OCI-LY7 (cell line): ENCODE results near the gene SELENOW. TPM values are rescaled to one million over a fixed set of nuclear protein-coding genes. Genes with fewer than 3 reads are reported as not detected.
A peak's percentile ranks its signal among the peaks of the same experiment; 100 is the strongest.

Experiments
- BruUV-seq: library from RNA; stranded (reverse); fragments of 400-500 nt; replicated peaks from 2 replicates; lab custom pipeline; 2021; lab: Mats Ljungman, UMichigan
- CTCF ChIA-PET: fragments of 300-600 bp; sonication (Branson Sonifier 250); formaldehyde crosslinking; loops from one replicate; lab custom pipeline; 2022; ENCODE audit warnings: antibody characterized with exemption; ENCODE audit not compliant: unreplicated experiment; lab: Charles Lee
- POLR2A ChIA-PET: fragments of 300-600 bp; sonication (Branson Sonifier 250); formaldehyde crosslinking; loops from one replicate; lab custom pipeline; 2022; ENCODE audit warnings: antibody characterized with exemption; lab: Charles Lee
- DNase-seq: peaks from one replicate; pipeline ENCODE4 v3.0.0-alpha.2; 2015; ENCODE audit warnings: low spot score
- H2AFZ ChIP-seq: fragments of 200-600 bp; sonication (generic), shearing (Covaris generic); 2 replicates; pipeline ENCODE4 v1.6.1; 2014; ENCODE audit warnings: mild to moderate bottlenecking, antibody characterized with exemption, low read length, moderate library complexity
- H3K27ac ChIP-seq: fragments of 200-600 bp; sonication (generic); 2 replicates; pipeline ENCODE4 v1.5.1; 2014; ENCODE audit warnings: mixed run types, low read depth, mild to moderate bottlenecking, moderate library complexity, low read length, inconsistent platforms; ENCODE audit not compliant: poor library complexity, severe bottlenecking
- H3K36me3 ChIP-seq: fragments of 200-600 bp; sonication (generic); 2 replicates; pipeline ENCODE4 v1.6.1; 2014; ENCODE audit warnings: mild to moderate bottlenecking, antibody characterized with exemption, low read length, moderate library complexity, mixed read lengths; ENCODE audit not compliant: insufficient read depth
- H3K4me1 ChIP-seq: fragments of 200-600 bp; sonication (generic); 2 replicates; pipeline ENCODE4 v1.5.1; 2014; ENCODE audit warnings: mild to moderate bottlenecking, low read length; ENCODE audit not compliant: insufficient read depth, poor library complexity, severe bottlenecking
- H3K4me2 ChIP-seq: fragments of 200-600 bp; sonication (generic); 2 replicates; pipeline ENCODE4 v1.6.1; 2014; ENCODE audit warnings: mild to moderate bottlenecking, low read length
- H3K4me3 ChIP-seq: fragments of 200-600 bp; sonication (generic); 2 replicates; pipeline ENCODE4 v1.5.1; 2014; ENCODE audit warnings: mild to moderate bottlenecking, low read depth, low read length; ENCODE audit not compliant: poor library complexity, severe bottlenecking
- H3K79me2 ChIP-seq: fragments of 200-600 bp; sonication (generic); 2 replicates; pipeline ENCODE4 v1.6.1; 2016; ENCODE audit warnings: low read depth, mild to moderate bottlenecking, low read length, moderate library complexity, mixed read lengths; ENCODE audit not compliant: insufficient read depth
- H3K9me2 ChIP-seq: fragments of 200-600 bp; sonication (generic); 2 replicates; pipeline ENCODE4 v1.6.1; 2016; ENCODE audit warnings: mild to moderate bottlenecking, low read length, mixed read lengths; ENCODE audit not compliant: insufficient read depth
- H3K9me3 ChIP-seq: fragments of 200-600 bp; sonication (generic); 2 replicates; pipeline ENCODE4 v1.6.1; 2014; ENCODE audit warnings: mild to moderate bottlenecking, mixed run types, low read length, mixed read lengths
- H4K20me1 ChIP-seq: fragments of 200-600 bp; sonication (generic); 2 replicates; pipeline ENCODE4 v1.6.1; 2014; ENCODE audit warnings: mild to moderate bottlenecking, antibody characterized with exemption, low read length, moderate library complexity, mixed read lengths; ENCODE audit not compliant: insufficient read depth
- CTCF ChIP-seq: fragments of 200-600 bp; sonication (generic); conservative IDR thresholded peaks from 2 replicates; pipeline ENCODE4 v1.5.1; 2014; ENCODE audit warnings: mild to moderate bottlenecking, antibody characterized with exemption, low read length, moderate library complexity, mixed read lengths
- EZH2phosphoT487 ChIP-seq: fragments of 200-600 bp; sonication (generic); IDR thresholded peaks from 2 replicates; pipeline ENCODE4 v1.6.1; 2018; ENCODE audit warnings: low read depth, borderline replicate concordance, mild to moderate bottlenecking, mixed run types, antibody characterized with exemption, low read length, moderate library complexity, mixed read lengths
- intact Hi-C: fragments of 100-400 bp; cut with micrococcal nuclease; formaldehyde crosslinking; loops from one replicate; pipeline ENCODE4 v1.10.0; 2022; ENCODE audit not compliant: unreplicated experiment
- total RNA-seq, 2 experiments: library from RNA; depleted of rRNA in 1 of 2; stranded (reverse); fragments of >200 nt in 1 of 2; shearing (Covaris generic) in 1 of 2; gene quantifications; 2 replicates each; pipeline ENCODE4 v1.2.3, GENCODE V29; 2014 to 2022

Gene SELENOW
- total RNA-seq, 2 experiments from 2014 or later = 31.2 to 95.5 TPM

- intact Hi-C loops = loop anchor here (1.0 kb wide), 1 partner anchor 73 kb away; no protein-coding TSS in a partner anchor
- ChIA-PET POLR2A (no interaction called here), CTCF (no interaction called here)
- Histone ChIP-seq H4K20me1 (no peaks in the 10 kb centered on the region), H3K27ac (no peak overlapping the region), H3K4me1 (no peaks in the 10 kb centered on the region), H3K79me2 (no peaks in the 10 kb centered on the region), H3K9me2 (no peaks in the 10 kb centered on the region), H3K4me3 (no peak overlapping the region), H3K4me2 (no peak overlapping the region), H2AFZ (no peak overlapping the region), H3K36me3 (no peaks in the 10 kb centered on the region), H3K9me3 (no peaks in the 10 kb centered on the region; the same call in 1 of the 2 replicates)
- TF ChIP-seq CTCF (peak; percentile 92), EZH2phosphoT487 (no peak)
- BruUV-seq = no TSS peak
- DNase-seq = peak; percentile 78
These were observed 11.9 kb downstream of the SELENOW start for GRCh38 chr19:47790398-47790814.

- DNase-seq = no peak
- ChIA-PET CTCF (no interaction called here), POLR2A (interaction anchor here (0.6 kb wide), 1 partner anchor 53 kb away, joined by 3 read pairs; no protein-coding TSS in a partner anchor)
- BruUV-seq = no TSS peak
- Histone ChIP-seq H3K4me1 (no peaks in the 10 kb centered on the region), H3K4me2 (no peak overlapping the region), H3K9me2 (no peaks in the 10 kb centered on the region), H3K4me3 (no peak overlapping the region), H4K20me1 (no peaks in the 10 kb centered on the region), H3K27ac (no peak overlapping the region), H3K79me2 (no peaks in the 10 kb centered on the region), H2AFZ (no peak overlapping the region), H3K36me3 (no peaks in the 10 kb centered on the region), H3K9me3 (no peaks in the 10 kb centered on the region; the same call in 1 of the 2 replicates)
- intact Hi-C loops = no loop called here
- TF ChIP-seq CTCF (no peak), EZH2phosphoT487 (no peak)
These were observed 14.1 kb downstream of the SELENOW start for GRCh38 chr19:47792616-47793015.

DNA sequence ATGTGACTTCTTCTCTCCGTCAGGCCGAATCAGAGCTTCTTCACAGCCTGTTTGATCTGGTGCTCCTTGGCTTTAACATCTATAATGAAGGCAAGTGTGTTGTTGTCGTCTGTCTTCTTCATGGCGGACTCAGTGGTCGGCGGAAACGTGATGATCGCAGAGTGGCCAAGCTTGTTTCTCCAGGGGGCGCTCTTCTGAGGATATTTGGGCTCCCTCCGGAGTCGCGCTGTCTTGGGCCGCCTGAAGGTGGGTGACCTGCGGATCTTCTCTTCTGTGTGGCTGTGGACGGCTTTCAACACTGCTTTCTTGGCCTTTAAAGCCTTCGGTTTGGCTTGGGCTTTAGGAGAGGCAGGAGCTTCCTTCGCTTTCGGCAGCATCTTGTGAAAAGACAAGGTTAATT is 16.0 kb downstream of the SELENOW start:
- H3K4me1 ChIP-seq = no peaks in the 10 kb centered on the region
- ChIA-PET POLR2A (no interaction called here), CTCF (no interaction called here)
- no peaks in the 10 kb centered on the region for H3K79me2 ChIP-seq
- no peaks in the 10 kb centered on the region; the same call in 1 of the 2 replicates for H3K9me3 ChIP-seq
- no peak overlapping the region for H3K4me3 ChIP-seq
- H2AFZ ChIP-seq = no peak overlapping the region
- no peaks in the 10 kb centered on the region for H4K20me1 ChIP-seq
- no peaks in the 10 kb centered on the region for H3K9me2 ChIP-seq
- H3K36me3 ChIP-seq = no peaks in the 10 kb centered on the region
- intact Hi-C loops = no loop called here
- no peak overlapping the region for H3K27ac ChIP-seq
- BruUV-seq = no TSS peak
- no peak for DNase-seq
- no peak overlapping the region for H3K4me2 ChIP-seq
- TF ChIP-seq EZH2phosphoT487 = no peak
- peak; percentile 44; the same call in 1 of the 2 replicates for TF ChIP-seq CTCF
